Inflammatory macrophage treated with lipopolysaccharide for 4 hours (primary cell): Measurements from ENCODE around the gene SIN3A.
A peak's percentile ranks its signal among the peaks of the same experiment; 100 is the strongest.

ENCODE experiments used
- DNase-seq: peaks from one replicate; pipeline ENCODE4 v3.0.0-alpha.2; 2020

The SIN3A gene

GRCh38 chr15:75369897-75370581, 81.5 kb downstream of the SIN3A start:
- no peak for DNase-seq

- no peak for DNase-seq
Observed at GRCh38 chr15:75368689-75369239, 82.7 kb downstream of the SIN3A start.

GRCh38 chr15:75367913-75368688, 83.4 kb downstream of the SIN3A start, which contains the start of gene MAN2C1:
TSS of gene MAN2C1 (minus strand) at chr15:75368607. CDS start at chr15:75368583, 24 bp downstream.
- peak; percentile 95 for DNase-seq

DNA sequence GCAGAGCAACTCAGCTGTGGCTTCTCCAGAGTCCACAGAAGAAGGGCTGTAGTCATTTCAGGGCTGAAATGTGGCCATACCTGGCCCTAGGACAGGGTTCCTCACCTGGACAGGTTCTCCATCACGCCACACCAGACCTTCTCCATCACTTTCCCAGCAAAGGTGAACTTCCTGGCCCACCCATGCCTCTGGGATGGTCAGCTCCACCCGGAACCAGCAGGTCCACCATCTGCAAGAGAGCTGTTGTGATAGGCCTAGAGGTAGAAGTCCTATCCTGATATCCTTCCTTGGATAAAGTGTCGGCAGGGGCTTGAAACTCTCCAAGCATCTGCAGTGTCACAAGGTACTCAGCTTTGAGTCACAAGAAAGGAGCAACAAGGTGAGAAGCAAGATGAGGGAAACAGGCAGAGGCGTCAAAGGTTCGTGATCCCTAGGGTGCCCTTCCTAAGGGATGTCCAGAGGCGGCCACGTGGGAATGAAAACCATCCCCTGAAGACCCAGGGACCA, 84.0 kb downstream of the SIN3A start:
- no peak for DNase-seq

GRCh38 chr15:75367006-75367405, 84.5 kb downstream of the SIN3A start:
- no peak for DNase-seq

- no peak for DNase-seq
Observed at GRCh38 chr15:75366163-75366562, 85.3 kb downstream of the SIN3A start.

GRCh38 chr15:75364881-75365280, 86.6 kb downstream of the SIN3A start:
- no peak for DNase-seq

DNA sequence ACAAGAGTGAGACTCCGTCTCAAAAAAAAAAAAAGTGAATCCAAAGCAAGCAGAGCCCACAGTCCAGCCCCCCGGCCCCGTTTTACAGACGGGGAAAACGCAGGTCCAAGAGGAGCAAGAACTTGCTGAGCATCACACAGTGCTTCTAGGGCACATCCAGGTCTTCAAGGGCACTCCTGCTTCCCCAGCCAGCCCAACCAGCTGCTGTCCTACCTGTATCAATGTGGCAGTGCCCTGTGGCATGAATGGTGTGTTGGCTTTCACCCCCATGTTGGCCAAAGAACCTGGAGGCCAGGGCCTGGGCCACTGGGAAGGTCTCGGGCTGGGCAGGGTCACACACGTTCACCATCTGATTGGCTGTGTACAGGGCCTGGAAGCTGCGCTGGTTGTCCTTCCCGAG, 87.7 kb downstream of the SIN3A start:
- no peak for DNase-seq

GRCh38 chr15:75362642-75363249, 88.7 kb downstream of the SIN3A start:
- no peak for DNase-seq

DNA sequence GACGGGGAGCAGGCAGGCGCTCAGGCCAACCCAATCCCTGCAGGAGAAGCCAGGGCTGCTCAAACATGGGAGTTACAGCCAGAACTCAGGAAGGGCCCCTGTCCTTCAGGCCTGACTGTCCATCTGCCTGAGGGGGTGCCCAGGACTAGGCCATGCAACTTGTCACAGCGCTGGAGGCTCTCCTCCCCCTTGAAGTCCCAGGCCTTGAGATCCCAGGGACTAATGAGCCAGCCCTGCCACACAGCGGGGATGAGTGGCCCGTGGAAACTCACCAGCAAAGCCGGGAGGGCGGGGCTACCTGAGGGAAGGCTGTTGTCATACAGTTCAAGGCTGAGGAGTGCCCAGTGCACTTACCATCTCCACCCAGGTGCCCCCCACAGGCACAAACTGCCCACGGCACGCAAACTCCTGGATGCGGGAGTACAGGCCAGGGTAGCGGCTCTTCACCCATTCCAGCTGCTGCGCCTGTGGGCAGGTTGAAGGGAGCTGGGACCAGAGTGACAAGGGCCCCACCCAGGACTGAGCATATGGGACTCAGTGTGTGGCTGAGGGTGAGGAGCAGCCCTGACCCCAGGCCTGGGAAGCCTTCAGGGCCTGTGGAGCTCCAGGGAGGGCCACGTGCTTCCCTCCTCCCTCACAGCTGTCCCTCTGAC, 89.4 kb downstream of the SIN3A start:
- no peak for DNase-seq

DNA sequence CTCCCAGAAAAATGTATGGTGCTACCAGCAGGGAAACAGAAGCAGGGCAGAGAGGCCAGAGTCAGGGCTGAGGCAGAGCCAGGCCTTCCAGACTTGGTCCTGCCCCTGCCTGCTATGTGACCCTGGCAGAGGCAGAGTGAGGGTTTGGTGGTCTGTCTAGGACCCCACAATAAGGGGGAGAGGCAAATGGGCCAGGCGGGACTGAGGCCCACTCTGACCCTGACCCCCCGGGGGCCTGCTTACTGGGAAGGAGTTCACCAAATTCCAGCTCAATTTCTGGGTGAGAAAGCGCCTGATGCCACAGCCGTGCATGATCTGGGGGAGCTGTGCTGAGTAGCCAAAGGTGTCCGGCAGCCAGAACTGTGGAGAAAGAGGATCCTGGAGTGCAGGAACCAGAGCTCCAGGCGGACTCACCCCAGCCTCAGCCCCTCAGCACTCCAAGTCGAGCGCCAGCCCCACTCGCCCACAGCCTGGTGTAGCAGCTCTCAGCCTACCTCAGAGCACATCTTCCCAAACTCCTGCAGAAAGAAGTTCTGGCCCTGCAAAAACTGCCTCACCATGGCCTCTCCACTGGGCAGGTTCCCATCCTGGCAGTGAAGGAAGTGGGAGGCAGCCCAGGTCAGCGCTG, 90.0 kb downstream of the SIN3A start:
- no peak for DNase-seq

DNA sequence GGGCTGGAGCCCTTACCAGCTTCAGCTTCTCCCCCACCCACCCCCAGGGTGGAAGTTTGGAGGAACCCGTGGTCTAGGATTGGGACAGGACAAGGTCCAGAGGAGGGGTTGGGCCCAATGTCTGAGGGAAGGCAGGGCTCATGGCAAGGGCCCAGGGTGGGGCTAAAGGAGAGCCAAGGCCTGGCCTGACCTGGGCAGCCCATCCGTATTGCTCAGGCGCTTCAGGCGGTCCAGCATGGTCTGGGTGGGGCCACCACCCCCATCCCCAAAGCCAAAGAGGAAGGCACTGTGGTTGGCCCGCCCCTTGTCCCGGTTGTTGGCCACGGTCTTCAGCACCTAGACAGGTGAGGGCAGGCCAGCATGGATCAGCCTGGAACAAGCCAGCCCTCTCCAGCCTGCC, 90.6 kb downstream of the SIN3A start:
- no peak for DNase-seq

DNA sequence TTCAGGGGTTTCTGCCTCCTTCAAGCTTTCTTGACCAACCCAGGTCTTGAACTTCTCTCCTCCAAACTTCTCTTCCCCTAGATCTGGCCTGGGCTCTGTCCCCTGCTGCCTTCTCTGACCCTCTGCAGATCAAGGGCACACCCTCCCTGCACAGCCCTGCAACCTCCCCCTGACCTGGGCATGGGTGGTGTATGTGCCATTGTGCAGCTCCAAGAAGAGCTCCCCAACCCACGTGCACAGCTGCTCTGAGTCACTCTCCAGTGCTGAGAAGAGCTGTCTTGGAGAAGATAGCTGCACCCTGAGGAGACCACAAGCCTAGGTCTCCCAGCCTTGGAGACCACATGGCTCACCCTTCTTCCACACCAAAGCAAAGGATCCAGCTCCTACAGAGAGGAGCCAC, 91.1 kb downstream of the SIN3A start:
- no peak for DNase-seq

- DNase-seq: no peak
Observed at GRCh38 chr15:75359537-75360250, 91.8 kb downstream of the SIN3A start.

DNA sequence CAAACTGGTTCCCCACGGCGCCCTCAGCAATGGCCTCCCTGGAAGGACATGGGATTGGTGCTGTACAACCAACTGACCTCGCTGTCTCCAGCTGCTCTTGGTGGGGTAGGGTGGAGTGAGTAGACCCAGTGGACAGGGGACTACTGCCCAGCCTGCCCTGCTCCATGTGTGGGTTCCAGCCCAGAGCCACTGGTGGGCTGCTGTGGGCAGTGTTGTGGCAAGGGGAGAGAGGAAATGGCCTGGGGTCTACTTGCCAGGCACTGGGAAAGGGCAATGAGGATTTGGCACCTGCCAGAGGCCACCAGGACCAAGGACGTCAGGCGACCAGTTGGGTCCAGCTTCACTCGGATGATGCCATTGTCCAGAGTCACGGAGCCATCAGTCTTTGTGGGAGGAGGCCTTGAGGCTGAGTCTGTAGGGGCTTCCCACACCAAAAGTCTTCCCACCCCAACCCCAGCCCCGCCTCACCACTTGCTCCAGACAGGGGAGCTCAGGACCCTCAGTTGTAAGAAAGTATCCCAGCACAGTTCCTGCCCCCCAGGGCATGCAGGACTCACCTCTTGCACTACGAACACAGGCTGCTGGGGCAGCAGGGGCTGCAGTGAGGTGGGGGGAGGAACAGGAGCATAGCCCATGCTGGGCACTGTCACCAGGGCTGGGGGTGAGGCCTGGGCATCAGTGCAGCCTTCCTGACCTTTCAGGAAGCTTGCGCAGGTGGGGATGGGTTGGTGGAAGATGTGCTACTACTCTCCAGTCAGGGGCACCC, 92.5 kb downstream of the SIN3A start:
- no peak for DNase-seq

GRCh38 chr15:75357976-75358673, 93.4 kb downstream of the SIN3A start:
- no peak for DNase-seq

- DNase-seq: no peak
Observed at GRCh38 chr15:75356517-75356916, 95.0 kb downstream of the SIN3A start.

DNA sequence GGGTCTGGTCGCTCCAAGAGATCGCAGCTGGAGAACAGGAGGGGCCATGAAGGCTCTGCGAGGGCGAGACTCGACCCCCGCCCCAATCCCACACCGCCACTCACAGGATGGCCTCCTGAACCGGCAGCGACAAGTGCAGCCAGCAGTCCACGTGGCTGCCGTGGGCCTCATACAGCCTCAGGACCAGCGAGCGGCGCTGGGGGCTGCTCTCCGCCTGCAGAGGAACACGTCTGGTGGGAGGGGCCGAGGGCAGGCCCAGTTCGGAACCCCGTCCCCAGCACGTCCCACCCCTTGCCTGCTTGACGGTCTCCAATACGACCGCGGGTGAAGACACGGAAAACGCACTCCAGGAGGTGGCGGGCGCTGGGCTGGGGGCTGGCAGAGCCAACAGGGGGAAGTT, 95.5 kb downstream of the SIN3A start:
- no peak for DNase-seq

DNA sequence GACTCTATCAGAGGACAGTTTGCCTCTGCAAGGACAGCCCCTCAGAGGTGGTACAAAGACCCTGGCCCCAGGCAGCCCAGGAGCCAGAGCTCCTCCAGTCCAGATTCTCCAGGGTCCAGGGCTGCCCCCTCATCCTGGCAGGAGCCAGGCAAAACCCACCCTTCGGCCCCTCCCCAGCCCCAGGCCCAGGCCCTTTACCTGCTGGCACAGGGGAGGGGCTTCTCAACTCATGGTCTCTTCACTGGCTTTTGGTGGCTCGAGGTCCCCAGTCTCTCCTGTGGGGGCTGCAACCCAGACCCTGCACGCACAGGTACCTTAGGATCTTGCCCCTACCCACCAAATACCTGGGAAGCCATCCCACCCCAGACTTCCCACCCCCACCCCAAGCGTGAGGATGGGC, 96.1 kb downstream of the SIN3A start:
- DNase-seq: no peak

GRCh38 chr15:75354454-75354853, 97.0 kb downstream of the SIN3A start:
- DNase-seq: no peak
